ENCODE data around the gene CLIC3.
"Not testable (repeated sequence)": the region's sequence is repeated elsewhere in the genome, so short reads cannot be mapped to it uniquely, and the experiment has no call there.

CLIC3 gene

DNA sequence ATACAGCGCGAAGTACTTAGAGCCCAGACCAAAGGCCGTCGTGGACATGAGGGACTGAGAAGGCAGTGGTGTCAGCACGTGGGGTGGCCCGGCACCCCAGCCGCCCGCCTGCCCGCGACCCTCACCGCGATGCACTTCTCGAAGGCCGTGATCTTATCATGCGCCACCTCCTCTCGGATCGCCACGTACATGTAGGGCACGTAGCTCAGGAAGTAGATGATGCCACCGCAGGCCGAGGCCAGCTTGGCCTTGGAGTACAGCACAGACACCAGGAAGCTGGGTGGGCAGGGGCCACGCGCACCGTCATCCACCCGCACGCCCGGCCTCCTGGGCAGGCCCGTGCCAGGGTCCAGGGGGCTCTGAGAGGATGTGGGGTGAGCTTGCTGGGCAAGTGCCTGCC, 20.7 kb upstream of the CLIC3 start:
- no peak for DNase-seq (ENCODE audit: low spot score)

DNA sequence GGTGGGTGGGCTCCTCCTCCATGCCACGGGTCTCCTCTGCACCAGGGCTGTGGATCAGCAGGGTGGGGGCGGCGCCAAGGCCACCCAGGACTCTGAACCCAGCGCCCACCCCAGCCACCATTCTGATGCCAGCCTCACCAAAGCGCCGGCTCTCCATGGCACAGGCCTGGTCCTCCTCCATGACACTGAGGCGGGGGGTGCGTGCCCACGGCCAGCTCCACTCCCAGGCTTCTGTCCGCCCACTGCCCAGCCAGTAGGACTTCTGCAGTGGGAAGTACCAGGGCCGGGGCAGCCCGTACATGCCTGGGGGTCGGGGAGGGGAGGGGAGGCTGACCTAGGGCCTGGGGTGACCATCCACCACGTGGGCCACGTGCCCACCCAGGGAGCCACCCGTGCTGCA, 20.1 kb upstream of the CLIC3 start:
- no peak for DNase-seq (ENCODE audit: low spot score)

DNA sequence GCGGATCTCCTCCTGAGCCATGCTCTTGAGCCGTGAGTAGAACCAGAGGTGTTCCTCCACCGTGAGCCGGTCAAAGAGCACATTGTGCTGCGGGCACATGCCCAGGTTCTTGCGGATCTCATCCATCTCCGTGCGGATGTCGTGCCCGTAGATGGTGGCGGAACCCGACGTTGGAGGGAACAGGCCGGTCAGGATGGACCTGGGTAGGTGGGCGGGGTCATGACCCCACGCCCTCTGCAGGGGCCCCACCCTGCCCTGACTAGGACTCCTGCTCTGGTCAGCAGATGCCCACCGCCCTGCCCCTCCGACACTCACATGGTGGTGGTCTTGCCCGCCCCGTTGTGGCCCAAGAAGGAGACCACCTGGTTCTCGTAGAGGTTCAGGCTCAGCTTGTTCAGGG, 19.6 kb upstream of the CLIC3 start:
- DNase-seq (ENCODE audit: low spot score), result no peak

DNA sequence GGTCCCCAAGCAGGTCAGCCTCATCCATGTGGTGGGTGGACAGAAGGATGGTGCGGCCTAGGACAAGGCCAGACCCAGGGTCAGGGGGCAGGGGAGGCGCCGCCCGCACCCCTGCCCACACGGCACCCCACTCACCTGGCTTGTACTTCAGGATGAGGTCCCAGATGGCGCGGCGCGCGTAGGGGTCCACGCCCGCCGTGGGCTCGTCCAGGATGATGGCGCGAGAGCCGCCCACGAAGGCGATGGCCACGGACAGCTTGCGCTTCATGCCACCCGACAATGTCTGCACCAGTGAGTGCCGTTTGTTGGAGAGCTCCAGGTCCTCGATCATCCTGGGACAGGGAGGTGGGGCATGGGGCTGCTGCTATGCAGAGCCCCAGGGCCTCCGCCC, 19.2 kb upstream of the CLIC3 start:
- DNase-seq (ENCODE audit: low spot score), result no peak

DNA sequence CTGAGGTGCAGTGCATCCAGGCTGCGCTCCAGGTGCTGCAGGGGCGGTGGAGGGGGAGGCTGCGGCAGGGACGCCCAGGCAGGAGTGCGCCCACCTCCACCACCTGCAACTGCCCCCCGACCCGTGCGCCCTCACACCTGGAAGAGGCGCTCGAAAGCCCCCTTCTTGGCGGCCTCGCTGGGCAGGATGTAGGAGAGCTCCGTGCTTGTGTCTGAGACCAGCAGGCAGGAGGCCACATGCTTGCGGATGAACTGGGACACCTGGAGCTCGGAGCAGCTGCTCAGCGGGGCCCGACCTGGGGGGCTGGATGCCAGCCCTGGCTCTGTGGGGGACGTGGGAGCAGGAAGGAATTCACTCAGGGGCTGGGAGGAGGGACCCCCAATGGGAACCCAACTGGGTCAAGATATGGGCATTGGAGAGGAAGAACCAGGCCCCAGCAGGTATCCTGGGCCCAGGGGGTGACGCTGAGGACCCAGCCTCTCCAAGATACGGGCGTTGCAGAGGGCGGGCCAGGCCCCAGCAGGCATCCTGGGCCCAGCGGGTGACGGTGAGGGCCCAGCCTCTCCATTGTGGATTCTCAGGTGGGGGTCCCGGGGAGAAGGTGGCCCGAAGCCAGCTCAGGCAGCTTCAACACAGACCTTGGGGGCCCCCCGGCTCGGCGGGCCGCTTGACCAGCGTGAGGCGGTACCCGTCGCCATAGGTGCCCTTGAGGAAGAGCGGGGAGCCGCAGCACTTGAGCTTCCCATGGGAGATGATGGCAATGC, 18.6 kb upstream of the CLIC3 start:
- DNase-seq (ENCODE audit: low spot score), result no peak

DNA sequence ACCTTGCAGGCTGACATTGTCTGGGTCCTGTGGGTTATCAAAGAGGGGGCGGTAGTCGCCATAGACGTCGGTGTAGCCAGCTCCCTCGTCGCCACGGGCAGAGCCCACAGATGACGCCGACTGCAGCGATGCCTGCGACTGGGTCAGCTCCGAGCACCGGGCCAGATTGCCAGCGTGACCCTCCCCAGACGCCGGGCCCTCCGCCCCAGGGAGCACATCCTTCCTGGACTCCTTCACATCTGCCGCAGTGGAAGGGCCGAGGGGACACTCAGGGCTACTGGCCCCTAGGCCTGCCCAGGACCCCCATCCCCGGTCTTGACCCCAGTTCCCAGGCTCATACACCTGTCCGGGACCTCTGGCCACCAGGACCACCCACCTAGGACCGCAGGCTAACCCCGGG, 17.8 kb upstream of the CLIC3 start:
- DNase-seq (ENCODE audit: low spot score), result no peak

DNA sequence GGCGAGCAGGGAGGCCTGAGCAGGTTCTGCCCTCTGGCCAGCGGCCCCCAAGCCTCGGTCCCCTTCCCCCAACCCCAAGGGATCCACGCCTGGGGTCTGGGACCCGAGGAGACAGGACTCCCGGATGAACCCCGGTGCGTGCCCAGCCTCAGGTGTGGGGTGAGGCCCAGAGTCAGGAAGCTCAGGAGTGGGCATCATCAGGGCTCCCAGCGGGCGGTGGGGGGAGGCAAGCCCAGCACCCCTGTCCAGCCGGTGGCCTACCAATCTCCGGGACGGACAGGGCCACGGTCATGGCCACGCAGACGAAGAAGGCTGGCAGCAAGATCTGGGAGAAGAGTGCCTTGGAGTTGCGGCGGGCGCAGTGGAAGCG, 17.2 kb upstream of the CLIC3 start:
- no peak for DNase-seq (ENCODE audit: low spot score)

DNA sequence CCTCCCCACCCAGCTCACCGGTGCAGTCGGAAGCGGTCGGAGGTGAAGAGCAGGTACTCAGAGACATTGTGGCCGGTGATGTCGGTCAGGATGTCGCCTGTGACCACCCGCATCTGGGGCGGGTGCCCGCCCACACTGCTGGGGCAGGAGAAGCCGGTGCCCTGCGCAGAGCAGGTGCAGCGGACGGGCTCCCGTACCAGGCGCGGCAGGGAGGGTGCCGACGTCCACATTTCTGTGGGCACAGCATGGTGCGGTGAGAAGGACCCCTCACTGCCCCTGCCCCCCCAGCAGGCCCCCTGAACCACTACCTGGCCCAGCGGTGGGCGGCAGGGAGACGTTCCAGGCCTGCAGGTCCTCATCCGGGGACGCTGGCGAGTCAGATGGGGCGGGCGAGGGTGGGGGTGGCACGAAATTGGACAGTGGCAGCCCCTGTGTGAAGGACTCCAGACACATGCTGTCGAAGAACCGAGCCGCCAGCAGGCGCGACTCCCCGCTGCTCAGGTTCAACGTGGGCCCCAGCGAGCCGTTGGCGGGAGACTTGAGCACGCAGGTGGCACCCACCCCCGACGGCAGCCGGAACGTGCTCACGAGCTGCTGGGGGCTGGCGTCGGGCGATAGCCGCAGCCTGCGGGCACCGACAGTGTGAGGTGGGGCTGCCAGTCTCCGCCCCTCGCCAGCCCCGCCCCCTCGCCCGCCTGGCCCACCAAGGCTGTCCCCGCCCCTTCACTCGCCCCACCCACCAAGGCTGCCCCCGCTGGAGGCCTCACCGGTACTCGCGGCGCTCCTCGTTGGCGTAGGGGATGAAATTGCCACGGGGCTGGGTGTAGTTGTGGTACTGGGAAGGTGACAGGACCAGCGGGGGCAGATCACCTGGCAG, 16.6 kb upstream of the CLIC3 start:
- no peak for DNase-seq (ENCODE audit: low spot score)

DNA sequence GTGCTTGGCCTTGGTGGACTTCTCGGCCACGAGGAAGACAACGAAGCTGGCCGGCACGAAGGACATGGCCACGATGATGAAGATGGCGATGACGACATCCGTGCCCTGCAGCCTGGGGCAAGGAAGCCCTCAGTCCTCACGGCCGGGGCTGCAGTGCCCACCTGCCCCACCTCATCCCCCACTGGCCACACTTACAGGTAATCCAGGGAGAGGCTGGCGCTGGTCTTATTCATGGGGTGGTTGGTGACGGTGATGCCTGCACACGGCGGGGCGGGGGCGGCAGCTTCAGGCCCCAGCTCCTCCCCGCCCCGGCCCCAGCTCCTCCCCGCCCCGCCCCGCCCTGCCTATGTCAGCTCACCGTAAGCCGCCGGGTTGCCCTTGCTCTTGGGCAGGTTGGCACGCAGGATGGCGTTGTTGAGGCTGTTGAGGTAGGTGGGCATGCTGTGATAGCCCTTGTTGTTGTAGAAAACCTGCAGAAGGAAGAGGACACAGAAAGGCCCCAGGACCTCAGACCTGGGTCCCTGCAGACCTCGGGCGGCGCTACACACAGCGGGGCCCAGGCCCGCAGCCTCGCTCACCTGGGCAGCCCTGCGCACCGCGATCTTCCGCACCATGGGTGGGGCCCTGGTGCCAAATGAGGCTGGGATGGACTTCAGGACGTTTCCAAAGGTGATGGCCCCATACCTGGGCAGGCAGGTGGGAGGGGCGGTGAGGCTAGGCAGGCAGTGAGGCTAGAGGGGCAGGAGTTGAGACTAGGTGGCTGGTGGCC, 15.7 kb upstream of the CLIC3 start:
- DNase-seq (ENCODE audit: low spot score), result no peak

DNA sequence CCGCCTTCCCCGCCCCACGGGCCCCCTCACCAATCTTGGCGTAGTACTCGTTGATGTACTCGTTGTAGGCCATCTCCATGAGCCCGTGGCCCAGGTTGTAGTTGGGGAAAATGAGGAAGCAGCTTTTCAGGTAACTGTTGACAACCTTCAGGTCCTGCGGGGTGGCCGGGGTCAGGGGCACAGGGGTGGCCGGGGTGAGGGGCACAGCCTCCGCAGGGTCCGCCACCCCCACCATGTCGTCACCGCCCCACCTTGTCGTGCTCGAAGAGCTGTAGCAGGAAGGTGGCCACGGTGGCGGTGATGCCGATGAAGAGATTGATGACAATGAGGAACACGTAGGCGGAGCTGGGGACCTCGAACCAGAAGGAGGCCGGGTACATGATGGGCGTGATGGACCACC, 14.8 kb upstream of the CLIC3 start:
- no peak for DNase-seq (ENCODE audit: low spot score)

DNA sequence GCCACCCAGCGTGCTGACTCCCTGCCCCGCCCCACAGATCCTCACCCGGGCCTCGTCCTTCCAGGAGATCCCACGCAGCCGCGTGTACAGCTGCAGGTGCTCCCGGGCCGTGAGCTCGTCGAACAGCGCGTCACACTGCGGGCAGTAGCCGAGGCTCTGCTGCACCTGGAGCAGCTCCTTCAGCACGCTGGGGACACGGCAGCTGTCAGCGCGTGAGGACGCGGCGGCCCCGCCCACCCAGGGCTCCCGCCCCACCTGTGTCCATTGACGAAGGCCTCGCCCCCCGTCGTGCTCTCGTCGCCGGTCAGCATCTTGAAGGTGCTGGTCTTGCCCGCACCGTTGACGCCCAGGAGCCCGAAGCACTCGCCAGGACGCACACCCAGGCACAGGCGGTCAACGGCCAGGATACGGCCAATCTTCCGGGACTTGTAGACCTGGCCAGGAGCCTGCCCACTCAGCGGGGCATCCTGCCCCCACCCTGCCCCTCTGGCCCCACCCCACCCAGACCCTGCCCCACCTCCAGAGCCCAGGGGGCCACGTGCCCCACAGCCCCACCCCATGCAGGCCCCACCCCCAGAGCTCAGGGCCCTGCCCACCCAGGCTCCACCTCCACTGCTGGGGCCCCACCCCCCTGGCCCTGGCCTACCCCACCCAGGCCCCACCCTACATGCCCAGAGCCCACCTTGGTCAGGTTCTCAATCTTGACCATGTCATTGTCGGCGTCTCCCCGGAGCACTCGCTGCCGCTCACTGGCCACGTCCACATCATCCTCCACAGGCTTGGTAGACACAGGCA, 13.8 kb upstream of the CLIC3 start:
- no peak for DNase-seq (ENCODE audit: low spot score)

DNA sequence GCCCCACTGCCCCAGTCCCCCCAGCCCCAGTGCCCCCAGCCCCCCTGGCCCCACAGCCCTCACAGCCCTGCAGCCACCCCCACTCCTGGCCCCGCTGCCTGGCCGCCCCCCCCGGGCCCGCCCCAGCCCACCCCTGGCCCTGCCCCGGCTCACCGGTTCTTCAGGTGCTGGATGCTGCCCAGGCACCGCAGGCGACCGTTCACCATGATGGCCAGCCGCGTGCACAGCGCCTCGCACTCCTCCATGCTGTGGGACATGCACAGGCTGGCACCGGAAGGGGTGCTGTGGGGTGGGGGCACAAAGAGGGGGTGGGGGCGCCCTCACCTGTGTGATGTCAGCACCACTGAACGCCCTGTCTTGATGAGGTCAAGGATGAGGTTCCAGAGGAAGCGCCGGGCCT, 12.8 kb upstream of the CLIC3 start:
- no peak for DNase-seq (ENCODE audit: low spot score)

DNA sequence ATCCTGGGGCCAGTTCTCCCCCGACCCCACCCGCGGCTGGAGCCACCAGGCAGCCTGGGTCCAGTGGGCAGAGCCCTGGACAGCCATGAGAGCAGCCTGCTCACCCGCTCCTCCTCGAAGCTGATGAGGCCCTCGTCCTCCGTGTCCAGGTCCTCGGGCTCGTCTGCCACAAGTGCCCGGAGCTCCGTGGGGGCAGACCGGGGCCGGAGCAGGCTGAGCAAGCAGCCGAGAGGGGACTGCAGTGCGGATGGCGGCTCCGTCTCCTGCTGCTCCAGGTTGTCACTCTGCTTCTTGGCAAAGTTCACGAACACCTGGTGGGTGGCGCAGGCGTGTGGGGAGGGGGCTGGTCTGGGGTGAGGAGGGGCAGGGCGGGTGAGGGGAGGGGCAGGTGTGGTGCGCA, 11.9 kb upstream of the CLIC3 start:
- no peak for DNase-seq (ENCODE audit: low spot score)

DNA sequence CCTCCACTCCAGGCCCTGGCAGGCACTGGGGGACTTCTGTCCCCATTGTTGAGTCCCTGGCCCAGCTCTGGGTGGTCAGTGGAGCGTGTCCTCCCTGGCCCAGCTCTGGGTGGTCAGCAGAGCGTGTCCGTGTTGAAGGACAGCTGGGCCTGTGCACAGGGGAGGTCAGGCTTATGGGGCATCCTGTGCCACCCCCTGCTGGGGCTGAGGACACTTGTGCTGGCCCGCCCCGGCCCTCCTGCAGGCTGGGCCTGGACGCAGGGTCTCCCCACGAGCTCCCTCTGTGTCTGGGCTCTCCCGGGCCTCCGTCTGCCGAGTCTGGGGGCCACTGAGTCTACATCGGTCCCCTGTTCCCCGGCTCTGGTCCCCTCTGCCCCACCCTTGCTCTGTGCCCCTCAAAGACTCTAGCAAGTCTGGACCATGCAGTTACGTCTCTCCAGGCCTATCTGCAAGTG, 11.5 kb upstream of the CLIC3 start:
- no peak for DNase-seq (ENCODE audit: low spot score)

DNA sequence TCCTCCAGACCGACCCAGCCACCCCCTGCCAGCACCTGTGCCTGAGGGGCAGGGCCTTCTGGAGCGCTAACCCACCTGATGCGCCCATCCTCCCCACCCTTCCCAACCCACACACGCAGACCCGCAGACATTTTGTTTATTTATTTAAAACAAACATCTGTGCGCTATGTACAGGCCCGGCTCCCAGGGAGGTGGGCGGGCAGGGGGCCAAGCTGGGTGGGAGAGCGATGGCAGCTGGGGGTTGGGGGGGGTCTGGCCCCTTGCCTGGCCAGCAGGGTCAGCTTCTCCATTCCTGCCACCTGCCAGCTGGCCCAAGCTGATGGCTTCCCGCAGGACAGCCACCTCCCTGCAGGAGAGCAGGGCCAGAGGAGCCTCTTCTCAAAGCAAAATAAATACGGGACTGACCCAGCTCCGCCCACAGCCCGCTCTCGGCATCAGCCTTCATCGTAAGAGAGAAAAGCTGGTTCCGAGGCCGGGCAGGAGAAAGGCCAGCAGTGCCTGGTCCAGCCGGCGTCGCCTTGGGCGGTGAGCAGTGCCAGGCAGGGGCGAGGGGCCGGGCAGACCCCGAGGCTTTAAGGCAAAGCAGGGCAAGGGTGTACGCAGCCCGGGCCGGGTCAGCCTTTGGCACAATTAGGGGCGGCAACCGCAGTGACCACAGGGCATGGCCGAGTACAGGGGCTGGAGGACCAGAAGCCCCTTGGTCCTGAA, 10.9 kb upstream of the CLIC3 start:
- no peak for DNase-seq (ENCODE audit: low spot score)

DNA sequence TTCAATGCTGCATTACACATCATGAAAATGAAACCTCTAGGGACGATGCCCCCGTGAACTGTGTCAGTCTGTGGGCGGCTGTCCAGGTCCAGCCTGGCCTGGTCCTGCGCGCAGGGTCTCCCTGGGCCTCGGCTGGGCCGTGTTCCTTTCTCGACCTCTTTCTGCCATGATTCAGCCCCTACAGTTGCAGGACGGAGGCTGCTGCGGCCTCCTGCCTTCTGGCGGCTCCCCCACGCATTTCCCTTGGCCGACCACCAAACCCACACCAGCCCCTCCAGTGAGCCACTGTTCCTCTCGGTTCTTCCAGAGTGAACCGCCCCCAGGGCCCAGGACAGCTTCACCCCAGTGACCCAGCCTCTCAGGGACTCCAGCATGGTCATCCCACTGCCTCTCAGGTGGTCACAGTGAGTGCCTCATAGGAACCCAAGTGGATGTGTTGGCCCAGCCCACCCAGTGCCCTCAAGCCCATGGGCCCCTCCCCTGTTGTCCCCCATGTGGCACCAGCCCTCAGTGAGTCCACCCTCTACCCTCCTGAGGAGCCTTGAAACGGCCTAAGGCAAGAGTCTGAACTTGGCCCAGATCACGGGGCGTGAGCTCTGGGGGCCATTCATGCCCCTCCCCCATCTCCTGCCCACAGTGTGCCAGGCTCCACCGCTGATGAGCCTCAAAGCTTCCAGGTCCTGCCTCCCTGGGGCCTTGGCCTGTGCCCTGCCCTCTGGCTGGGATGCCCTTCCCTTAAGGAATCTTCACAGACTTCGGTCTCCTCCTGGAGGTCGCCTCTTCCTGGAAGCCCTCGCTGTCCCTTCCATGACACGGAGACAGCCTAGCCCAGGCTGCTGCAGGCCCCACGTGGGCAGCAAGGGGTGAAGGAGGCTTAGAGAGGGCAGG, 10.0 kb upstream of the CLIC3 start:
- no peak for DNase-seq (ENCODE audit: low spot score)

DNA sequence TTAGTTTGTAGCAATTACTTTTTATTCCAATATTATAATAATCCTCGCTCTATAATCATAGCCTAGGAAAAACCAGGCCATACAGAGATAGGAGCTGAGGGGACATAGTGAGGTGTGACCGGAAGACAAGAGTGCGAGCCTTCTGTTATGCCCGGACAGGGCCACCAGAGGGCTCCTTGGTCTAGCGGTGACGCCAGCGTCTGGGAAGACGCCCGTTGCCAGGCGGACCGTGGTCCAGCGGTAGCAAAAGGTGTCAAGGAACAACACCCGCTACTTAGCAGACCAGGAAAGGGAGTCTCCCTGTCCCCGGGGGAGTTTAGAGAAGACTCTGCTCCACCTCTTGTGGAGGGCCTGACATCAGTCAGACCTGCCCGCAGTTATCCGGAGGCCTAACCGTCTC, 7.9 kb upstream of the CLIC3 start:
- DNase-seq (ENCODE audit: low spot score), result not testable (repeated sequence)

DNA sequence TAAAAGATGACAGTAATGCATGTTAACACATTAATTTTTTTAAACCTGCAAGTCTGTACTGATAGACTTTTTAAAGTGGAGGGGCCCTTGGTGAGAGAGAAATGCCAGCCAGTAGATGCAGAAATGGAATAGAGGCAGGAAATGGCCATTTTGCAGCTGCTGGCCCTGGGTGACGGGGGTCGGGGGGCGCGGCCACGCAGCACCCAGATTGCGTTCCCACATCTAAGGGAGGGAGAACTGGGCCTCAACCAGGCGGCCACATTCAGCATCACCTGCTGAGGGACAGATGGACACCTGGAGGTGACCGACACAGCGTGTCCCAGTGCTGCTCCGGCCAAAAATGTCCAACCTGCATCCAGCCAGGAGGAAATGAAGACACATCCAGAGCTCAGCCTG, 6.3 kb upstream of the CLIC3 start:
- DNase-seq (ENCODE audit: low spot score), result no peak

DNA sequence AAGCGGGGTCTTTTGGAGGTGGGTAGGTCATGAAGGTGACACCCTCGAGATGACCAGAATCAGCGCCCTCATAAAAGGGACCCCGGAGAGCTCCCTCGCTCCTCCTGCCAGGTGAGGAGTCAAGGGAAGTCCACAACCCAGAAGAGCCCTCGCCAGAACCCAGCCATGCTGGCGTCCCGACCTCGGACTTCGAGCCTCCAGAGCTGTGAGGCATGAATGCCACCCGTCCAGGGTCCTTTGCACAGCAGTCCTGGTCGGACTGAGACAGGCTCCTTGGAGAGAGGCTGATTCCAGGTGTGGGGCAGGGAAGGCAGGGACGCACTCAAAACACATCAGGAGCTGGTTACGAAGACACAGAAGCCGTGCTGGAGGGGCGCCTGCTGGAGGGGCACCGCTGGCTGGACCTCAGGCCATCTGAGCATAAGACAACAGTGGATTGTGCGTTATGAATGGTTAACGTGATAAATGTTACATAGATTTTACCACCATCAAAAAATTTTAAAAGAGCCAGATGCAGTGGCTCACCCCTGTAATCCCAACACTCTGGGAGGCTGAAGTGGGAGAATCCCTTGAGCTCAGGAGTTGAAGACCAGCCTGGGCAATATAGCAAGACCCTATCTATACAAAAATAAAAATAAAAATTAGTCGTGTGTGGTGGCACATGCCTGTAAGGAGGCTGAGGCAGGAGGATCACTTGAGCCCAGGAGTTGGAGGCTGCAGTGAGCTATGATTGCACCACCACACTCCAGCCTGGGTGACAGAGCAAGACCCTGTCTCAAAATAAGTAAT, 5.7 kb upstream of the CLIC3 start:
- no peak for DNase-seq (ENCODE audit: low spot score)

Measured in GM03348 (cell line).